PC-9 (cell line): ENCODE results near the gene DYNLL2.

Experiments
- CTCF ChIP-seq: fragments of 200-600 bp; sonication (generic); conservative IDR thresholded peaks from 2 replicates; pipeline ENCODE4 v1.6.1; 2017; ENCODE audit warnings: mixed run types, antibody characterized with exemption, mild to moderate bottlenecking, moderate library complexity
- EZH2 ChIP-seq: fragments of 200-600 bp; sonication (generic); IDR thresholded peaks from 2 replicates; pipeline ENCODE4 v1.8.0; 2017; ENCODE audit warnings: antibody characterized with exemption, low read depth

- TF ChIP-seq CTCF (no peak), EZH2 (no peak)
Measured at GRCh38 chr17:58120195-58120822, 37.1 kb downstream of the DYNLL2 start.
